NCI-H524 (cell line): ENCODE data around the gene POGLUT3.

Source experiments
- DNase-seq, 2 experiments: peaks; one replicate each; lab custom pipeline; 2025; lab: John Stamatoyannopoulos, UW

The POGLUT3 gene

GRCh38 chr11:108500721-108501120, 2.5 kb upstream of the POGLUT3 start:
- DNase-seq = no peak

GRCh38 chr11:108500169-108500568, 2.0 kb upstream of the POGLUT3 start:
- DNase-seq = no peak

GRCh38 chr11:108498816-108499408, 728 bp upstream of the POGLUT3 start:
- DNase-seq = no peak

GRCh38 chr11:108497317-108498045, 703 bp downstream of the POGLUT3 start:
- peak; percentile 71 to 86 for DNase-seq

- DNase-seq = no peak
These were observed 1.4 kb downstream of the POGLUT3 start for GRCh38 chr11:108496643-108497256.

GRCh38 chr11:108495326-108495725, 2.9 kb downstream of the POGLUT3 start:
- no peak for DNase-seq

- DNase-seq = no peak
These were observed 4.0 kb downstream of the POGLUT3 start for GRCh38 chr11:108494182-108494581.

- no peak for DNase-seq
These were observed 6.2 kb downstream of the POGLUT3 start for GRCh38 chr11:108491936-108492335.

GRCh38 chr11:108486828-108487227, 11.4 kb downstream of the POGLUT3 start:
- no peak for DNase-seq

GRCh38 chr11:108486331-108486730, 11.9 kb downstream of the POGLUT3 start:
- no peak for DNase-seq

- DNase-seq = no peak
These were observed 15.0 kb downstream of the POGLUT3 start for GRCh38 chr11:108483163-108483562.

GRCh38 chr11:108474664-108475463, 23.3 kb downstream of the POGLUT3 start:
- no peak for DNase-seq

- no peak for DNase-seq
These were observed 25.5 kb downstream of the POGLUT3 start for GRCh38 chr11:108472681-108473080.

- no peak for DNase-seq
These were observed 29.7 kb downstream of the POGLUT3 start for GRCh38 chr11:108468478-108468864.

- peak; percentile 94 to 96 for DNase-seq
These were observed 30.9 kb downstream of the POGLUT3 start, which contains the start of gene C11orf65 for GRCh38 chr11:108467091-108467823. C11orf65 (minus strand) TSS chr11:108467529; CDS start chr11:108461559, 5,970 bp downstream.

GRCh38 chr11:108466405-108466804, 31.8 kb downstream of the POGLUT3 start:
- no peak for DNase-seq

- no peak for DNase-seq
These were observed 44.9 kb downstream of the POGLUT3 start for GRCh38 chr11:108453207-108453835.
